ENCODE results near the gene CNPY3.
"Not testable (repeated sequence)": the region's sequence is repeated elsewhere in the genome, so short reads cannot be mapped to it uniquely, and the experiment has no call there.

Gene CNPY3

GRCh38 chr6:42928986-42929820, at the start of gene CNPY3:
CNPY3 (plus strand) TSS chr6:42929480; CDS start chr6:42929571, 91 bp downstream.
- DNase-seq = peak; percentile 96

GRCh38 chr6:42880240-42880817, 49.0 kb upstream of the CNPY3 start:
- not testable (repeated sequence) for DNase-seq

DNA sequence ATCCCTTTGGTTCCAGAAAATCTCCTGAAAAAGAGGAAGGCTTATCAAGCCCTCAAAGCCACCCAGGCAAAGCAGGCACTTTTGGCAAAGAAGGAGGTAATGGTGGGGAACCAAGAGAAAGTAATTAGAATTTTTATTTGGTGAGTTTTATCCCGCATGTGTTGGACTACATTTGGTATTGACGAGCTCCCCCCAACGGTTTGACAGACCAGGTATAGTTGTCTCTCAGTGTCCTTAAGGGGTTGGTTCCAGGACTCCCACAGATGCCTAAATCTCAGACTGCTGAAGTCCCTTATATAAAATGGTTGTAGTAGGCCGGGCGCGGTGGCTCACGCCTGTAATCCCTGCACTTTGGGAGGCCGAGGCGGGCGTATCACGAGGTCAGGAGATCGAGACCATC, 48.4 kb upstream of the CNPY3 start:
- DNase-seq = not testable (repeated sequence)

- no peak for DNase-seq
These were observed 43.6 kb upstream of the CNPY3 start for GRCh38 chr6:42885702-42886101.

GRCh38 chr6:42888201-42888600, 41.1 kb upstream of the CNPY3 start:
- not testable (repeated sequence) for DNase-seq

GRCh38 chr6:42889815-42890214, 39.5 kb upstream of the CNPY3 start:
- DNase-seq = peak; percentile 13

GRCh38 chr6:42890311-42891198, 38.7 kb upstream of the CNPY3 start:
- peak; percentile 91 for DNase-seq

DNA sequence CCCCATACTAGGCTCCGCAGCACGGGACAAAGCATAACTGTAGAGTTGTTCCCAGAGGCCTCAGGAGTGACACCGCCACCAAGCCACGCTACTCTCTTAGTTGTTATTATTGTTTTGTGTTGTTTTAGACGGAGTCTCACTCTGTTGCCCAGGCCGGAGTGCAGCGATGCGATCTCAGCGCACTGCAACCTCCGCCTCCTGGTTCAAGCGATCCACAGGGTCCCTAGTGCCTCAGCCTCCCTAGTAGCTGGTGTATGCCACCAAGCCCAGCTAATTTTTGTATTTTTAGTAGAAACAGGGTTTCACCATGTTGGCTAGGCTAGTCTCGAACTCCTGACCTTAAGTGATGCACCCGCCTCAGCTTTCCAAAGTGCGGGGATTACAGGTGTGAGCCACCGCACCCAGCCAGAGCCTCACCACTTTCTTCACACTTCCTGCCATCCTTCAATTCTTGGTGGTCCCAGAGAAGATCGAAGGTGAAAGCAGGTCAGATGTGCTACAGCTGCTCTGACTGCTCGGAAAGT, 38.0 kb upstream of the CNPY3 start:
- DNase-seq = no peak

- DNase-seq = not testable (repeated sequence)
These were observed 35.0 kb upstream of the CNPY3 start for GRCh38 chr6:42894041-42894828.

DNA sequence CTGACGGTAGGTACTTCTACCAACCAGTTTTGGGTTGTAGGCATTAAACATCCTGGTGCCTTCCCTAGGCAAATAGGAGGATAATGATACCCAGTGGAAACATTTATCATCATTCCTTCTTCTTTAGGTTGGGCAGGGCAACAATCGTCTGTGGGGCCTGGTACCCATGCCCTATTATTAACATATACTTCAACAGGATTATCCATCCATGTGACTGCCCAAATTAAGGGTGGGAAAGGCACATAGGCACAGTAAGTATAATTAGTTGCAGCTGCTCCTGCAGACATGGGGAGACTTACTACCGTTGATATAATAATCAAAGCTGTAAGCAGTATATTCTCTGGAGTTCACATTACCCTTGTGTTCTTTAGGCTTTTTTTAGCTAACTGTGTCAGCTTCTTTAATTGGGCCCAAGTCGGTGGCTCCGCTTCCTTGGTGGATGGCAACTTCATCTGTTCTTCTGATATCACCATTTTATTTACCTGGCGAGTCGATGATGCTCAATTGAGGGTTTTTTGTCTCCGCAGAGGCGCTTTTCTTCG, 33.0 kb upstream of the CNPY3 start:
- no peak for DNase-seq

- DNase-seq = peak; percentile 84
These were observed 30.4 kb upstream of the CNPY3 start for GRCh38 chr6:42898891-42899361.

- DNase-seq = no peak
These were observed 29.4 kb upstream of the CNPY3 start for GRCh38 chr6:42899871-42900270.

GRCh38 chr6:42901538-42901957, 27.7 kb upstream of the CNPY3 start:
- peak; percentile 87 for DNase-seq

DNA sequence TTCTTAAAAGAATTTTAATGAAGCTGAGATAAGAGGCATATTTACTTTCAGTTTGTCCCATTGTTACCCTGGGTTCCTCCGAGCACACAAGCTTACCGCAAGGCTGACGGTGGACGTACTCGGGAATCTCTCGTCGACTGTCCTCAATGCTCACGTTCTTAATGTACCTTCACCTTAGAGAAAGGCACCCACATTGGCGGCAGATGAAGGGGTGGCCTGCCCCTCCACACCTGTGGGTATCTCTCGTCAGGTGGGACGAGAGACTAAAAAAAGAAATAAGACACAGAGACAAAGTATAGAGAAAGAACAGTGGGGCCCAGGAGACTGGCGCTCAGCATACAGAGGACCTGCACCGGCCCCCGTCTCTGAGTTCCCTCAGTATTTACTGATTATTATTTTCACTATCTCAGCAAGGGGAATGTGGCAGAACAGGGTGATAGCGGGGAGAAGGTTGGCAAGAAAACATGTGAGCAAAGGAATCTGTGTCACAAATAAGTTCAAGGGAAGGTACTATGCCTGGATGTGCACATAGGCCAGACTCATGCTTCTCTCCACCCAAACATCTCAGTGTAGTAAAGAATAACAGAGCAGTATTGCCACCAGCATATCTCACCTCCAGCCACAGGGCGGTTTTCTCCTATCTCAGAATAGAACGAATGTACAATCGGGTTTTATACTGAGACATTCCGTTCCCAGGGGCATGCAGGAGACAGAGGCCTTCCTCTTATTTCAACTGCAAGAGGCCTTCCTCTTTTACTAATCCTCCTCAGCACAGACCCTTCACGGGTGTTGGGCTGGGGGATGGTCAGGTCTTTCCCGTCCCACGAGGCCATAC, 26.6 kb upstream of the CNPY3 start:
- not testable (repeated sequence) for DNase-seq

DNA sequence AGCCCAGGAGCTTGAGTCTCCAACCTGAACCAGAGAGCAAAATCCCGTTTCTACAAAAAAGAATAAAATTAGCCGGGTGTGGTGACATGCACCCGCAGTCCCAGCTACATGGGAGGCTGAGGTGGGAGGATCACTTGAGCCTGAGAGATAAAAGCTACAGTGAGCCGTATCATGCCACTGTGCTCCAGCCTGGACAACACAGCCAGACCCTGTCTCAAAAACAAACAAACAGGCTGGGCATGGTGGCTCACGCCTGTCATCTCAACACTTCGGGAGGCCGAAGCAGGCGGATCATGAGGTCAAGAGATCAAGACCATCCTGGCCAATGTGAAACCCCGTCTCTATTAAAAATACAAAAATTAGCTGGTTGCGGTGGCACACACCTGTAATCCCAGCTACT, 24.8 kb upstream of the CNPY3 start:
- no peak for DNase-seq

GRCh38 chr6:42907336-42907735, 21.9 kb upstream of the CNPY3 start:
- DNase-seq = no peak

- DNase-seq = no peak
These were observed 19.4 kb upstream of the CNPY3 start for GRCh38 chr6:42909835-42910234.

DNA sequence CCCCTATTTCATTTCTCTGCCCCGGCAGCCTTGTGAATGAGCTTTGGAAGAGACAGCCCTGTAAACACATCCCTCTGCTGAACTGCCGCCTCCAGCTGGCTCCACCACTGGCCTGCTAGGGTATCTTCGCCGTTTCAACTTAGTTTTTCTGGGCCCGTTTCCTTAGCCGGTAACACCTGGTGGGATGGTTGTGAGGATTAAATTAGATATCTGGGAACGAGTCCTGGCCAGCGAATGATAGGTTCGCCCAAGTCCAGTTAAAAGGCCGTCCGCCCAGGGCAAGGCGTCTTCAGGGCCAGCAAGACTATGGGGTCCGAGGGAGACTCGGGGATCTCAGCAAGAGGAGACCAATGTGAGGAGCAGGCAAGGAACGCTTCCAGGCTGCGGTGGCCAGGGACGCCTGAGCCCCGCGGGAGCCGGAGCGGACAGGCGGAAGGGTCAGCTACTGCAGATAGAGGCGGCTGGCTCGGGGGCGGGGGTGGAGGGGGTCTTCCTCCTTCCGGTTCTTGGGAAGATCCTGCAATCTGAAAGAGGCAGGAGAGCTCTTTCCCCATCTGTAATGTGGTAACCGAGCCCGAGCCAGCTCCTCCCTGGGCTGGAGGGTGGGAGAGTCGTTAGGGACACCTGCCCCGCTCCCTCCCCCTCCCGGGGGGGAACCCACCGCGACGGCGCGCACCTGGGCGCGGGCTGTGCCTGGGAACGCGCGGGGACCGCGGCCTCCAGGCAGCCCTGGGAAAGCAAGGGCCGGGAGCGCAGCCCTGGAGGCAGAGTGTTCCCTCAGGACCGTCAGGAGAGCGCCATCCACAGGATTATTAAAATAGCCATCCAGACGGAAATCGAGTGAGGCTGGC, 17.9 kb upstream of the CNPY3 start:
- no peak for DNase-seq

- no peak for DNase-seq
These were observed 14.7 kb upstream of the CNPY3 start for GRCh38 chr6:42914546-42914945.

GRCh38 chr6:42915732-42916131, 13.5 kb upstream of the CNPY3 start, which contains the start of gene PTCRA:
PTCRA (plus strand) TSS chr6:42916053; CDS start chr6:42916070, 17 bp downstream.
- DNase-seq = no peak

All from CD4-positive, alpha-beta T cell treated with Interleukin-10 for 1 hour (primary cell).